Pancreas (tissue), 10 donors: ENCODE results near the gene ITGAL. TPM values are rescaled to one million over a fixed set of nuclear protein-coding genes. Genes with fewer than 3 reads are reported as not detected.

Experiments used
- ATAC-seq, 4 donors: fragments of 200-7000 bp; cut with Tn5 transposase; one replicate each; pipeline versions ENCODE4 v1.8.0 to v1.9.1; 2020; ENCODE audit warnings: mild to moderate bottlenecking in 4 of 4, moderate library complexity in 4 of 4
- DNase-seq, 6 donors: peaks; one replicate each; pipeline ENCODE4 v3.0.0-alpha.2; 2020
- FAIRE-seq: peaks from 2 replicates; lab custom pipeline; 2012; peaks lifted over from hg19 to GRCh38; lab: Jason Lieb, UNC
- H3K27ac ChIP-seq, 4 donors: fragments of 200-600 bp; sonication (generic); 1 replicate in 3 of 4; 2 replicates in 1 of 4; pipeline versions ENCODE4 v1.5.0 to v1.8.0; 2020
- H3K27me3 ChIP-seq, 4 donors: fragments of 200-600 bp; one replicate each; pipeline ENCODE4 v1.8.0; 2021
- H3K36me3 ChIP-seq, 3 donors: fragments of 200-600 bp; sonication (generic) in 1 of 3; one replicate each; pipeline versions ENCODE4 v1.5.0 to v1.8.0; 2020 to 2021
- H3K4me1 ChIP-seq, 3 donors: fragments of 200-600 bp; one replicate each; pipeline ENCODE4 v1.8.0; 2021
- H3K4me3 ChIP-seq, 4 donors: fragments of 200-600 bp; sonication (generic) in 2 of 4; one replicate each; pipeline versions ENCODE4 v1.5.0 to v1.8.0; 2020 to 2021
- H3K9me3 ChIP-seq, 4 donors: fragments of 200-600 bp; one replicate each; pipeline ENCODE4 v1.8.0; 2021
- WGBS, 2 donors: extraction: QIAGEN DNeasy Blood & Tissue Kit; methylation state at CpG; one replicate each; pipeline ENCODE4 v1.1.7; 2013; 5-methylcytosine and 5-hydroxymethylcytosine counted together
- intact Hi-C, 3 donors: fragments of 100-400 bp; cut with DNase I; formaldehyde crosslinking; loops; one replicate each; pipeline versions ENCODE4 v1.11.1 to v1.14.2; 2022
- polyA plus RNA-seq, 2 donors: library from polyadenylated mRNA; stranded (reverse); fragments of 200-250 nt; gene quantifications; one replicate each; pipeline ENCODE4 v1.2.3, GENCODE V29; 2013
- total RNA-seq, 6 donors: library from RNA; stranded (reverse); fragmentation: NEBNext Ultra II Directional in 4 of 6; extraction: Animal tissue kit (Norgen Biotek cat#: 25700) in 4 of 6; gene quantifications; one replicate each; pipeline versions ENCODE4 v1.2.1 to v1.2.4, GENCODE V29; 2021 to 2023
- TF ChIP-seq, protein P1 (sequence below), 4 donors: fragments of 200-600 bp; sonication (generic) in 3 of 4; IDR thresholded peaks; one replicate each; pipeline versions ENCODE4 v1.5.0 to v1.8.0; 2021; ENCODE audit warnings: antibody characterized with exemption in 4 of 4
- donor health status: healthy with polysubstance abuse.
- donor health status: DM: no; HTN: no; CAD: no; lungs with moderate emphysema.
- donor health status: DM: no; HTN: no; CAD: no.
- donor health status: control.
- donor health status: control.
- donor health status: Bipolar disorder and iron deficiency.
- donor health status: DM: yes; HTN: yes; CAD: no.
- donor health status: DM: no; HTN: no; CAD: no.
- donor health status: DM: no; HTN: no; CAD: no.
- donor health status: DM: yes; HTN: yes; CAD: no.

ITGAL gene
- total and polyA plus RNA-seq, 8 donors: 0.54 to 9.1 (median 1.8) TPM

- DNase-seq: no peak
- Histone ChIP-seq H3K4me1 (peaks cover 0 to 2% (median 0%) of the 10 kb centered on the region in 3 donors), H3K27me3 (no peaks in the 10 kb centered on the region), H3K27ac (no peak overlapping the region), H3K9me3 (no peaks in the 10 kb centered on the region), H3K4me3 (no peak overlapping the region), H3K36me3 (peaks cover 0 to 16% (median 7%) of the 10 kb centered on the region in 3 donors)
- no peak for ATAC-seq
- TF ChIP-seq, protein P1, sequence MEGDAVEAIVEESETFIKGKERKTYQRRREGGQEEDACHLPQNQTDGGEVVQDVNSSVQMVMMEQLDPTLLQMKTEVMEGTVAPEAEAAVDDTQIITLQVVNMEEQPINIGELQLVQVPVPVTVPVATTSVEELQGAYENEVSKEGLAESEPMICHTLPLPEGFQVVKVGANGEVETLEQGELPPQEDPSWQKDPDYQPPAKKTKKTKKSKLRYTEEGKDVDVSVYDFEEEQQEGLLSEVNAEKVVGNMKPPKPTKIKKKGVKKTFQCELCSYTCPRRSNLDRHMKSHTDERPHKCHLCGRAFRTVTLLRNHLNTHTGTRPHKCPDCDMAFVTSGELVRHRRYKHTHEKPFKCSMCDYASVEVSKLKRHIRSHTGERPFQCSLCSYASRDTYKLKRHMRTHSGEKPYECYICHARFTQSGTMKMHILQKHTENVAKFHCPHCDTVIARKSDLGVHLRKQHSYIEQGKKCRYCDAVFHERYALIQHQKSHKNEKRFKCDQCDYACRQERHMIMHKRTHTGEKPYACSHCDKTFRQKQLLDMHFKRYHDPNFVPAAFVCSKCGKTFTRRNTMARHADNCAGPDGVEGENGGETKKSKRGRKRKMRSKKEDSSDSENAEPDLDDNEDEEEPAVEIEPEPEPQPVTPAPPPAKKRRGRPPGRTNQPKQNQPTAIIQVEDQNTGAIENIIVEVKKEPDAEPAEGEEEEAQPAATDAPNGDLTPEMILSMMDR (IDR thresholded peaks at IDR 0.05): no peak
- WGBS, 2 donors: 78 to 83% methylated on average over 3 of the region's 3 CpGs
- intact Hi-C loops: no loop called here
- no peak for FAIRE-seq
These were observed 79.2 kb downstream of the ITGAL start for GRCh38 chr16:30551781-30552180.

GRCh38 chr16:30552956-30553355 lies 80.4 kb downstream of the ITGAL start:
- intact Hi-C loops: no loop called here
- Histone ChIP-seq H3K27ac (no peak overlapping the region), H3K27me3 (no peaks in the 10 kb centered on the region), H3K4me1 (peaks cover 0 to 6% (median 0%) of the 10 kb centered on the region in 3 donors), H3K9me3 (no peaks in the 10 kb centered on the region), H3K4me3 (no peak overlapping the region), H3K36me3 (peaks cover 0 to 16% (median 7%) of the 10 kb centered on the region in 3 donors)
- TF ChIP-seq, protein P1 (IDR thresholded peaks at IDR 0.05): no peak
- FAIRE-seq: no peak
- DNase-seq: no peak
- WGBS, 2 donors: 89% methylated on average over 4 of the region's 4 CpGs
- no peak for ATAC-seq

DNA sequence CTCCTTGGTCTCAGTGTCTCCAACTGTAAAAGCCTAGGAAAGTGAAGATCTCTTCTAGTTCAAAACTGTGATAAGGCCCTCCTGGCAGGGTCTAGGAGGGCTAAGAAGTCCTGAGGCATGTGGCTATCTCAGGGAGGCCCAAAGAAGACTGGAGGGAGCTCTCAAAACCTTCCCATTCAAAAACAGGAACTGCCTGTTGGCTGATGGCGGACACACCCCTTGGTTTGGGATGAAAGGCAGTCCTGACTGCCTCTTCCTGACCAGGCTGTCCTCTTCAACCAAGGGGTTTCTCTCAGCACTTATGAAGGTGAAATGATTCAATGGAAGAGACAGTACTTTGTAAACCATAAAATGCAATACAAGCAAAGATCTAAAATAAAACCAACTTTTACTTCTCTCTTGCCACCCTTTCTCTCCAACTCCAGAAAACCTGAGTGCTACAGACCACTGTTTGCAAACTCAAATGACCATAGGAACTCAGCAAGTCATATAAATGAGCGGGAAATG lies 80.9 kb downstream of the ITGAL start:
- TF ChIP-seq, protein P1 (IDR thresholded peaks at IDR 0.05): no peak
- ATAC-seq (no peak), FAIRE-seq (no peak), DNase-seq (no peak)
- H3K27ac ChIP-seq: no peak overlapping the region
- H3K27me3 ChIP-seq: no peaks in the 10 kb centered on the region
- H3K36me3 ChIP-seq: peaks cover 0 to 16% (median 7%) of the 10 kb centered on the region in 3 donors
- H3K9me3 ChIP-seq: no peaks in the 10 kb centered on the region
- 94 to 100% methylated on average over 2 of the region's 2 CpGs for WGBS, 2 donors
- intact Hi-C loops: no loop called here
- H3K4me1 ChIP-seq: peaks cover 0 to 6% (median 0%) of the 10 kb centered on the region in 3 donors
- H3K4me3 ChIP-seq: no peak overlapping the region

GRCh38 chr16:30554557-30555314 lies 82.2 kb downstream of the ITGAL start:
- H3K27me3 ChIP-seq: no peaks in the 10 kb centered on the region
- intact Hi-C loops: no loop called here
- H3K36me3 ChIP-seq: peaks cover 0 to 16% (median 7%) of the 10 kb centered on the region in 3 donors
- WGBS, 2 donors: 91 to 93% methylated on average over 18 of the region's 18 CpGs
- H3K4me1 ChIP-seq: peaks cover 0 to 10% (median 0%) of the 10 kb centered on the region in 3 donors
- DNase-seq: no peak
- TF ChIP-seq, protein P1 (IDR thresholded peaks at IDR 0.05): no peak
- ATAC-seq: no peak
- no peak overlapping the region for H3K27ac ChIP-seq
- H3K4me3 ChIP-seq: no peak overlapping the region
- no peak for FAIRE-seq
- no peaks in the 10 kb centered on the region for H3K9me3 ChIP-seq
